NCI-H146 (cell line): Measurements from ENCODE around the gene ELK4.

ENCODE experiments used
- DNase-seq: peaks from one replicate; lab custom pipeline; 2025; lab: John Stamatoyannopoulos, UW

The ELK4 gene

GRCh38 chr1:205631768-205632668 is at the start of gene ELK4:
Gene ELK4 (minus strand): TSS chr1:205632011. CDS start chr1:205623882, 8,129 bp downstream.
- DNase-seq, result peak; percentile 98

DNA sequence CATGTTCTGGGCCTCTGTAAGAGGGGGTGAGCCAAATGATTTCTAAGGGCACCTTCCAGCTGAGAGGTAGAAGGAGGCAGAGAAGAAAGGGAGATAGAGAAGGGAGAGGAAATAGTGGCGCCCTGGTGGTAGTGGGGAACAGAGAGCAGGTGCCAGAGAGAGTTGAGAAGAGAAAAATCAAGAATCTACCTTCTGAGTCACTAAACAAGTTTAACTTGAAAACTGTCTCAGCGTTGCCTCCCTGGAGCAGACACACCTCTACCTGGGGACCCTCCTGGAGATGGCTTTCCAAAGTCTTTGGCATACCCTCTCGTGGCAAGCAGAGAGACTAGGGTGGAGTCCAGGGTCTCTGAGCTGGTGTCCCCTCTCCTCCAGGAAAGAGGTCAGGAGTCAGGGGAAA is 49.6 kb upstream of the ELK4 start:
- DNase-seq, result no peak

- peak; percentile 53 for DNase-seq
Observed at GRCh38 chr1:205680073-205680851, 48.5 kb upstream of the ELK4 start, which contains the start of gene SLC45A3. Gene SLC45A3 (minus strand): TSS chr1:205680509. CDS start chr1:205664656, 15,853 bp downstream.

DNA sequence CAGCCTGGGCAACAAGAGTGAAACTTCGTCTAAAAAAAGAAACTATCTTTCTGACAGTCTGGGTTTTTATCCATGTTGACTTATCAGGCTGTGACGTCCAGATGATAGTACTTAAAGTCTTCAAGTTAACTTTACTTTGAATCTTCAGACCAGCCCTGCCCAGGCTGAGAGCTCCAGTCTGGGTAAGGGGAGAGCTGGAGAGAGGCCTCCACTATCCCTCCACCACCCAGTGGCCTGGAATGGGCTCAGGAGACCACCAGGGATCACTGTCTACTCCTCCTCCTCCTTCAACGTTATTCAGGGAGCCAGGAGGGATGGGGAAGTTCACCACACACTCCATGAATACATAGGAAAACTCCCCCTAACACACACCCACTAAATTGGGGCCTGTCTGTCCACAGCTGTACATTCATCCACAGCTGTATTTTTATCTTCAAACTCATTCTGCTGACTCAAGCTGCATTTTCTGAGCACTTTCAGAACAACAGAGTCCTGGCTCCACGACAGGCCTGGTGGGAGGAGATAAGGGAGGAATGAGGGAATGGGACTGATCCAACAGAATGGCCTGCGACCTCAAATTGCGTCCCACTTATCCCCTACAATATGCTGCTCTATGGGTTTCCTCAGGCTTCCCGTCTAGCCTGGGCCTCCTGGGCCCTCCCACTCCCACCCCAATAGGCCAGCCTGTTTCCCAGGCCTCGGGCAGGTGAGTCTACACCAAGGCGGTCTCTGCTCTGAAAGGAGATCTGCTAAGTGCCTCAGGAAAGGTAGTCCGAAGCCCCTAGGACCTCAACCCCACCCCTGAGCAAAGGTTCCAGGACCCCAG is 46.7 kb upstream of the ELK4 start:
- no peak for DNase-seq

GRCh38 chr1:205677167-205677566 is 45.4 kb upstream of the ELK4 start:
- DNase-seq, result no peak

- DNase-seq, result no peak
Observed at GRCh38 chr1:205676597-205676996, 44.8 kb upstream of the ELK4 start.

GRCh38 chr1:205676002-205676401 is 44.2 kb upstream of the ELK4 start:
- DNase-seq, result no peak

DNA sequence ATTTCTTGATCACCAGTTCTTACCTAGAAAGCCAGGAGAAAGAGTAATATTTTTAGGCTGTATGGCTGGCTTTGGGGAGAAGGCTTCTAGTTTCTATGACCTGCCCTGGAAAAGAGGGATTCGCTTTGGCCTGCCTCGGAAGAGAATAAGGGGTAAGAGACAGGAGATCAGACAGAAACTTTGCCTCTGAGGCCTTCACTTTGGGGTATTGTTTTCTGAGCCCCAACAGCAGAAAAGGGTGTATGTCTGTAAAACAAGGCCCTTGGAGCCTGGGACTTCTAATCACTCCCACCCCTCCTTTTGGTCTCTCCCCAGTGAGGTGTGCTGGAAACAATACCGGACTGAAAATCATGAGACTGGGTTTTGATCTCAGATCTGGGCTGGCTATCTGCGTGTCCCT is 43.4 kb upstream of the ELK4 start:
- no peak for DNase-seq

DNA sequence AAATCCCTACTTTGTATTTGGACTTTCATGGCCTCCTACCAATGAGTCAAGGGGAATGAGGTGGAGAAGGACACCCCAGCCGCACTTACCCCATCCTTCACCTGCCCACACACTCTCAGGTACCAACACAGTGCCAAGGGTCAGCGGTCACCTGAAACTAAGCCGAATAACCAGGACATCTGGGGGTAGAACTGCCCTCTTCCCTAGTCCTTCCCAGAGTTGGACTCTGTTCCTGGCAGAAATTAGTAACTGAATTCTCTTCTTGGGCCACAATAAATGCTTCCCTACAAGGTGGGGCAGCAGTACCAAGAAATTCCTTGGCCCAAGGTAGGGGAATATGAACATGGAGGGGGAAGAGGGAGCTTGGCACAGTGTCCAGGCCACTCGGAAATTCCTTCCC is 41.2 kb upstream of the ELK4 start:
- no peak for DNase-seq

DNA sequence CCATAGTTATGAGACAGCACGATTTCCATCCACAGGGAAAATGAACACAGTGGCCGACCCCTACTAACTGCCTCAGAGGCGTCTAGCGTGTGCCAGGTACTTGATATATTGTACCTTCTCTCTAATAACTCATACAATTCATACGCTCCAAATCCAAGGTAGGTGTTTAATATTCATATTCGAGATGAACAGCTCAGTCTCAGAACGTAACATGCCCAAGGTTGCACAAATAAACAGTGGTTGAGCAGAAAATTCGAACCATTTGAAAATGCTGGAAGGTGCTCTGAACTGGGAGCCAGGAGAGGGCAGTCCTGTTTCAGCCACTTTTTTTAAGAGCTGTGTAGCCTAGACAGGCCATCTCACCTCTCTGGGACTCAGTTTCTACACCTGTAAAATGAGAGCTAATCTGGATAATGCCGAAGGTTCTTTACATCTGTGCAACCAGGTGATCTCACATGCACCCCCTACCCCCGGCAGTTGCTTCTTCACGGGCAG is 40.6 kb upstream of the ELK4 start:
- DNase-seq, result no peak

- no peak for DNase-seq
Observed at GRCh38 chr1:205670611-205671430, 39.0 kb upstream of the ELK4 start.

DNA sequence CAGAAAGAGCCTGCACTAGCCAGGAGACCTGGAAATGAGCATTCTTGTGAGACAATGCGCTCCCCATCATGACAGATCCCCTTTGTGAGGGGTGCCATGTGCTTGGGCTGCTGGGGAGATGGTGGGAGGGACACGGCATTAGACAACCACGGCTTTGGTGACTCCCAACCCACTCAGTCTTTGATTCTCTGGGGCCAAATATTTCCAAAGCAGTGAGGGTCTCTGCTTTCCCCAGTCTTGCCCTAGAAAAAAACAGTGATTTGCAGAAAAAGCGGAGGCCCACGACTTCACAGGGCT is 38.3 kb upstream of the ELK4 start:
- DNase-seq, result no peak

DNA sequence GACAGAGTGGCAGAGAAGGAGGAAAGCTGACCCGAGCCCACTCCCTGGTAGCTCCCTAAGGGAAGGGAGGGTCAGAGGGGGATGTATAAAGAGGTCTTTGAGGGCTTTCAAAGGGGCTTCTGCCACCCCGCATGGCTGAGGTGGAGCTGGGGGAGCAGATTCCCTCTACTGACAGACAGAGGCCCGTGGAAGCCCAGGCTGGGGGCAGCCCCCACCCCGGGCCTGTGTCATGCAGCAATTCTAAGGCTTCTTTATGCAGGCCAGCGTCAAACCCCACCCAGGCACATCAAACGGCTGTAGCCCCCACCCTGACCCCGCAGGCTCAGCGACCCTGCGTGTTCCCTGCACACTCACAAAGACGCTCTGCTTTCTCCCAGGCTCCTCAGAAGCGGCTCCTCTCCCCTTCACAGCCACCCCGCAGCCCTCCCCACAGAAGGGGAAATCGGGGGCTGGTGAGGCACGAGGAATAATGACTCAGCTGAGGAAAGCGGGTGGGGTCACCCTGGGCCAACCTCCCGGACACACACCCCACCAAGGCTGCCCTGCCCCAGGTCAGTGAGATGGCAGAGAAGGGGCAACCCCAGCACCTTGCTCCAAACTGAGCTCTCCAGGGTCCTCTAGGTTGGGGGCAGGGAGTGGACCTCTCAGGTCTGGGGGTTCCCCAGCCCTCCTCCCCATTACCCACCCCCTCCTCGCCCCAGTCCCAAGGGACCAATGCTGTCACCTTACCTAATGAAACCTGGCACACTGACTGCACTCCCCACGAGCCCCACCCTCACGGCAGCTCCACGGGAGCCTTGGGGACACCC is 37.7 kb upstream of the ELK4 start:
- DNase-seq, result no peak

GRCh38 chr1:205668951-205669340 is 37.1 kb upstream of the ELK4 start:
- no peak for DNase-seq

- no peak for DNase-seq
Observed at GRCh38 chr1:205667909-205668643, 36.3 kb upstream of the ELK4 start.

DNA sequence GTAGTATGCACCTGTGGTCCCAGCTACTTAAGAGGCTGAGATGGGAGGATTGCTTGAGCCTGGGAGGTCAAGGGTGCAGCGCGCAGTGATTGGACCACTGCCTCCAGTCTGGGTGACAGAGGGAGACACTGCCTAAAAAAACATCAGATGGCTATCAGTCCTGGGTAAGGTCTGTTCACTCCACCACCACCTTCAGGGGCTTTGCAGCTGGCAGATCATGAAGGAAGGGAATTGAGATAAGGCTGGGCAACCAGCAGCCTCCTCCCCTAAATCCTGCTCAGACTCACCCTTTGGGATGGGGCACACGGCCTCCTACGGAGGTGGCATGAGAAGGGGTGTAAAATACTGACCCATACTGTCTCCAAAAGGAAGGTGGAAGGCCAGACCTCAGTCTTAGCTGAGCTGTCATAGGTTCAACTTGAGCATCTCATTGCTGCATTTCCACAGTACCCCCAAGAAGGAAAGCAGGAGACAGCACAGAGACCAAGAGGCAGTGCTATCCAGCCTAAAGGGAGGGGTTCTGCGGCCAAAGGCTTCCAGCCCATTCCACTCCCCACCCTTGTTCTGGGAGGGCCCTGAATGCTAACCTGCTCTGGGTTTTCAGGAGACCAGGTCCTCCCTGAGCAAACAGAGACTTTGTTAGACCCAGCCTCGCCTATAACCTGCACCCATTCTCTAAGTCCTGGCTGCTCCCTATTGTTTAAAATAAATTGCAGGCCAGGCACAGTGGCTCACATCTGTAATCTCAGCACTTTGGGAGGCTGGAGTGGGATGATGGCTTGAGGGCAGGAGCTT is 34.8 kb upstream of the ELK4 start:
- no peak for DNase-seq

DNA sequence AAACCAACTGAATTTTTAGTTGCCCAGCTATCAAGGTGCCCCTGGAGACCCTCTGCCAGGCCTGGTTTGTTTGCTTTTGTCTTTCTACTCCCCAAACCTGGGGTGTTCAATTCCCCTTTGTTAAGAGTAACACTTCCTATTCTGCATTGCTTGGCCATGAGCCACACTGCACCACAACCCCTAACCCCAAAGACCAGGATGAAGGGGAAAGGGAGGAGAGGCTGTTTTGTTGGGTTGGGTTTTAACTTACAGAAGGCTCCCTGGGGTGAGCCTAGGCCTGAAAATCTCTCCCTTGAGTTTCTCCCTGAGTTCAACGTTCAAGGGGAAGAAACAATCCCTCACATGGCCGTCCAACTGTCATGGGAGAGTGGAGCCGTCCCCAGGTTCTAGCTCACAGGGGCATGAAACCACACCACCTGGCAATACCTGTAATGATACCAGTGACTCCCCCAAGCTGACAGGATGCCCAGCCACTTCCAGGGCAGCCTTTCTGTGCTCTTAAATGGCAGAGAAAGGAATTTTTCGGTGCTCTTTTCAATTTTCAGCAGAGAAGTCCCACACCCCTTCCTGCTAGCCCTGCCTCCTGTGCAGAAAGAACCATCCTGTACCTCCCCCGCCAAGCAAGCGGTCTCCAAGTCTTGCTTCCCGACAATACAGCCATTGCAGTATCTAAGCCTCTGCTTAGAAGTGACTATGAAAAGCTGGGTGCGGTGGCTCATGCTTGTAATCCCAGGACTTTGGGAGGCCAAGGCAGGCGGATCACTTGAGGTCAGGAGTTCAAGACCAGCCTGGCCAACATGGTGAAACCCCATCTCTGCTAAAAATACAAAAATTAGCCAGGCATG is 33.6 kb upstream of the ELK4 start:
- DNase-seq, result no peak
